OCI-M2 (cell line): ENCODE results near the gene IFTAP.
A peak's percentile ranks its signal among the peaks of the same experiment; 100 is the strongest.
"Not testable (repeated sequence)": the region's sequence is repeated elsewhere in the genome, so short reads cannot be mapped to it uniquely, and the experiment has no call there.

Source experiments
- DNase-seq: peaks from one replicate; lab custom pipeline; 2025; ENCODE audit not compliant: unreplicated experiment; lab: John Stamatoyannopoulos, UW

The IFTAP gene

GRCh38 chr11:36635066-36635862, 41.0 kb downstream of the IFTAP start:
- no peak for DNase-seq

- DNase-seq: no peak
These were observed 44.3 kb downstream of the IFTAP start for GRCh38 chr11:36638556-36638955.

GRCh38 chr11:36657610-36658267, 63.4 kb downstream of the IFTAP start:
- DNase-seq: no peak

GRCh38 chr11:36661359-36661758, 67.1 kb downstream of the IFTAP start:
- not testable (repeated sequence) for DNase-seq

GRCh38 chr11:36672815-36673450, 78.6 kb downstream of the IFTAP start:
- DNase-seq: no peak

- not testable (repeated sequence) for DNase-seq
These were observed 85.2 kb downstream of the IFTAP start for GRCh38 chr11:36679547-36679946.

GRCh38 chr11:36683818-36684217, 89.5 kb downstream of the IFTAP start:
- DNase-seq: no peak

GRCh38 chr11:36684840-36685801, 90.8 kb downstream of the IFTAP start:
- DNase-seq: no peak

- no peak for DNase-seq
These were observed 93.8 kb downstream of the IFTAP start for GRCh38 chr11:36688132-36688531.

- no peak for DNase-seq
These were observed 94.4 kb downstream of the IFTAP start for GRCh38 chr11:36688571-36689291.

- DNase-seq: no peak
These were observed 95.1 kb downstream of the IFTAP start for GRCh38 chr11:36689442-36689841.

GRCh38 chr11:36692704-36693103, 98.4 kb downstream of the IFTAP start:
- no peak for DNase-seq

- no peak for DNase-seq
These were observed 99.0 kb downstream of the IFTAP start for GRCh38 chr11:36693139-36693843.

- no peak for DNase-seq
These were observed 100.8 kb downstream of the IFTAP start for GRCh38 chr11:36695111-36695510.

- DNase-seq: no peak
These were observed 101.3 kb downstream of the IFTAP start for GRCh38 chr11:36695571-36695970.

GRCh38 chr11:36696550-36696949, 102.2 kb downstream of the IFTAP start:
- no peak for DNase-seq

- no peak for DNase-seq
These were observed 105.0 kb downstream of the IFTAP start for GRCh38 chr11:36699271-36699670.

- no peak for DNase-seq
These were observed 105.9 kb downstream of the IFTAP start for GRCh38 chr11:36700246-36700645.

GRCh38 chr11:36702330-36703054, 108.2 kb downstream of the IFTAP start:
- peak; percentile 13 for DNase-seq
